HG03342 (cell line): ENCODE measurements around the gene STUB1.

Experiments used
- ATAC-seq: cut with Tn5 transposase; IDR thresholded peaks from one replicate; pipeline ENCODE4 v1.9.1; 2021; ENCODE audit warnings: mild to moderate bottlenecking, moderate library complexity; ENCODE audit not compliant: unreplicated experiment

The STUB1 gene

GRCh38 chr16:643050-643368, 37.2 kb upstream of the STUB1 start:
- ATAC-seq = no peak

- ATAC-seq = no peak
Observed at GRCh38 chr16:644556-644955, 35.7 kb upstream of the STUB1 start.

- no peak for ATAC-seq
Observed at GRCh38 chr16:645852-646678, 34.1 kb upstream of the STUB1 start.

GRCh38 chr16:646679-647172, 33.5 kb upstream of the STUB1 start:
- ATAC-seq = no peak

- ATAC-seq = no peak
Observed at GRCh38 chr16:647173-647902, 32.9 kb upstream of the STUB1 start.

GRCh38 chr16:648071-648780, 32.0 kb upstream of the STUB1 start:
- no peak for ATAC-seq

GRCh38 chr16:648781-649589, 31.2 kb upstream of the STUB1 start, which contains the start of gene WDR90:
TSS of gene WDR90 (plus strand) at chr16:649365. CDS start at chr16:649417, 52 bp downstream.
- ATAC-seq = peak; percentile 76

GRCh38 chr16:649631-650030, 30.6 kb upstream of the STUB1 start:
- peak; percentile 10 for ATAC-seq

GRCh38 chr16:651844-652243, 28.4 kb upstream of the STUB1 start:
- ATAC-seq = no peak

- no peak for ATAC-seq
Observed at GRCh38 chr16:652454-653305, 27.5 kb upstream of the STUB1 start.

GRCh38 chr16:654034-654433, 26.2 kb upstream of the STUB1 start:
- ATAC-seq = no peak

- ATAC-seq = no peak
Observed at GRCh38 chr16:657487-657886, 22.7 kb upstream of the STUB1 start.

- no peak for ATAC-seq
Observed at GRCh38 chr16:658679-659571, 21.3 kb upstream of the STUB1 start.

- ATAC-seq = no peak
Observed at GRCh38 chr16:659618-660017, 20.6 kb upstream of the STUB1 start.

- no peak for ATAC-seq
Observed at GRCh38 chr16:660132-660458, 20.1 kb upstream of the STUB1 start.

GRCh38 chr16:660459-661183, 19.6 kb upstream of the STUB1 start:
- peak; percentile 48 for ATAC-seq

- ATAC-seq = no peak
Observed at GRCh38 chr16:661184-661821, 18.9 kb upstream of the STUB1 start.

- no peak for ATAC-seq
Observed at GRCh38 chr16:662095-662494, 18.1 kb upstream of the STUB1 start.
